Measurements from ENCODE around the gene TCF7L1. TPM values are rescaled to one million over a fixed set of nuclear protein-coding genes. Genes with fewer than 3 reads are reported as not detected.
A peak's percentile ranks its signal among the peaks of the same experiment; 100 is the strongest.

TCF7L1 gene
- total RNA-seq, 1 experiment from 2014 or later = 0.17 TPM

DNA sequence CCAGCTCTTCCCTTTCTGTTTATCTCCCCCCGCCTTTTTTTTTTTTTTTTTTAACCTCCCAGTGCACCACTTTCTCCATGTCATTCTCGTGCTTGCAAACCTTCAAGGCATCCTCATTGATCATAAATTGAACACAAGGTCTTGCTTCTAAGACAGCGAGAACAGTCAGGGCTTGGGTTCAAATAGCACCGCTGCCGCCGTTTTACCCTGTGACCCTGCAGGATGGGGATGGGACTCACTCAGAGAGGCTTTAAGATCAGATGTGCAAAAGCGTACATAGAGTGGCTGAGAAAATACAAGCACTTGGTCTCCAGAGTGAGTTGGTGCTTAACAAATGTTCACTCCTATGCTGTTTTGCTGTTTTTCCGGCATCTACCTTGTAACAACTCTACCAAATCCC, 93.6 kb downstream of the TCF7L1 start:
- no peak for DNase-seq (ENCODE audit: low spot score)

DNA sequence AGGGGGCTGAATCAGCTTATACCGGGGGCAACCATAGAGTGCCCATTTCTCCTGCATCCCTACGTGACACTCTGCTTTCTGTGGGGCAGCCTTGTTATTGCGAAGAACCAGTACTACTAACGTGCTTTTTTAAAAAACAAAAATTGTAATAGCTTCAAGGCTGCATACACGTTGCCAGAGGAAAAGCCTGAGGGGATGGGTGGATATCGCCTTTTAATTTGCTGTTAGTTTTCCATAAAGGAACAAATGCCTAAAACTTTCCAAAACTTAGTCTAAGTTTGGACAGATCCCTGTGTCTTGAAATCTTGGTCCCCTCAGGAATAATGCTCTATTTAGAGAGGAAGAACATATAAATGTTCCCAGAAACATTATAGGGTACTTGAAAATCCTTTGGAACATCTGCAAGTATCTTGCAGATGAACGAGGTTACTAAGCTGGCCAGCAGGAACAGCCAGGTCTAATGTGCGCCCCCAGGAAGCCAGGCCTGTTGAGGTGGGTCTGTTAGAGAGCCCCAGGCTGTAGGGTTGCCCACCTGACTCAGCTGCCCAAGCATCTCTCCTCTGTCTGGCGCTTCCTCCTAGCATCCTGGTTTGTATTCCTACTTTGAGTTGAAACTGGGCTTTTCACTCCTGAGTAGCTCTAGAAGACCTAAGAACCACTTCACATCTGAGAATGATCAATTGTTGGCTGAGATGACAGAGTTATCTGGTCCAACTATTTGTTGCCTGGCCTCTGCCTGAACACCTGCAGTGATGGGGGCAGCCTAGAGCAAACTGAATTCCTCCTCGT, 97.7 kb downstream of the TCF7L1 start:
- DNase-seq (ENCODE audit: low spot score) = no peak

DNA sequence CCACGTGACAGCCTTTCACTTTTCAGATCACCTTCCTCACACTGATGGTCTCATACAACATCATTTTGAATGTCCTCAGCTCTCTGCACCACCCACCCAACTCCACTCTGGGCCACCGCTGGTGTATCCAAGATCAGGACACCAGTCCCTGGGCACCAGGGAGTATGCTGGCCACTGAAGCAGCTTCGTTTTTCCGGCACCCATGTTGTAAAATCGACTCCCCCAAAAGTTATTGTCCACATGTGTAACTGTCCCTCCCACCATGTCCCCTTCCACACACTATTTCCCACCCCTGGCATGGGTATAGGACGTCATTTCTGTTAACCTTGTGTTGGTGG, 98.2 kb downstream of the TCF7L1 start:
- DNase-seq (ENCODE audit: low spot score) = no peak

DNA sequence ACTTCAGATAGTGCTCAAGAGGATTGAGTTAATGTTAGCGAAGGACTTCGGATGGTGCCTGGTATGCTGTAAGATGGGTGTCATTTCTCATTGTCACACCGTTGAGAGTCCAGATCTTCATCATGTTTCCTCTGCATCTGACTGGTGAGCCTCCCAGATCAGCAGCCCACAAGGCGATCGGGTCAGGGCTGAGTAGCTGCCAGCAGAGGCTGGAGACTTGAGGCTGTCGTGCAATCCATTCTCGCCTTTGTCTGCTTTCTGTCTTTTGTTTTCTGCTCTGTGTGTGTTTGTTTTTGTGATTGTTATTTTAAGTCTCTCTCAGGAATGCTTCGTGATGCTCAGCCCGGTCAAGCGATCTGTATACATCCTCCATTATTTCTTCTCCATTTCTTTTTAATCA, 98.8 kb downstream of the TCF7L1 start:
- DNase-seq (ENCODE audit: low spot score) = no peak

DNA sequence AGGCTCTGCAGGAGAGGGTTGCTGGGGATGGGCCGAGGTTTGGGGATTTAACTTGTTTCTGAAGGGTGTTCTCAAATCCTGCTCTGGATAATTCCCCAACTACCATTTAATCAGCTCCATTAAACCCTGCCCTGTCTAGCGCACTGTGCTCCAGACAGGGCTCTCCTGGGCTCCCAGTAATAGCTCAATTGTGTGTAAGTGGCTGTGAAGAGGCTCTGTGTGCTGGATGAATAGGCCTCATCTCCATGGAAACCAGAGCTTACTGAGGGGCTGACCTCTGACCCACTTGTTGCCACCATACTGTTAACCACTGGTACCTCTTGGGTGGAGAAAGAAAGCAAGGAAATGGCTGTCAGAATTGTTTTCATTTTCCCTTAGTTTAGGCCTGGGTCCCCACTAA, 101.7 kb downstream of the TCF7L1 start:
- no peak for DNase-seq (ENCODE audit: low spot score)

DNA sequence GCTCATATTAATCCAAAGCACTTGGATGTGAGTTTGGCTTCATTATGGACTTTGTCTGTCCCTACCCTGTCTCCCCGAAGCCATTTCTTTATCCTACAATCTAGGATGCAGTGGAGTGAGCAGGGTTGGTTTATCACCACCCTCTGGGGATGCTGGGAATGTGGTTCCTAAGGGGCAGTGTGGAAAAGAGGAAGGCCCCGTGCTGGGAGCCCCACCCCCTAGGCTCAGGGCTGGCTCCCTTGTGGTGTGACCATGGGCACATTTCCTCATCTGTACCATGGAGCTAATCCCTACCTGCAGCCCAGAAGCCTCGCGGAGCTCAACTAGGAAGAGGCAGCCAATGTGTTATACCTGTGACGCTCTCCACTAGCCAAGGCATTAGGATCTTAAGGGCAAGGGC, 102.1 kb downstream of the TCF7L1 start:
- DNase-seq (ENCODE audit: low spot score) = no peak

DNA sequence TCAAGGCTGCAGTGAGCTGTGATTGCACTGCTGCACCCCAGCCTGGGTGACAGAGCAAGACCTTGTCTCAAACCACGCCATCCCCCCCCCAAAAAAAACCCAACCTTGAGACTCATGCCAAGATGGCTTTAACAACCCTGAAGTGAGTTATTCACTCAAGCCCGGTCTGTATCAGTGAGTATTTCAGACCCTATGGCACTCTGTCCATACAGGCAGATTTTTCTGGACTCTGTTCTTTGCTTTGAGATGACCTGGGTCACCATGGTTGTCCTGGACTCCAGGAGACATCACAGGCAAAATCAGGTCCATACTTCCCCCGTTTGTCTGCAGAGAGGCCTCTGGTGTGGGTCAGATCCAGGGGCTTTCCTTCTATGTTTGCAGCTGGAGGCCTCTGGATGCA, 102.9 kb downstream of the TCF7L1 start:
- no peak for DNase-seq (ENCODE audit: low spot score)

DNA sequence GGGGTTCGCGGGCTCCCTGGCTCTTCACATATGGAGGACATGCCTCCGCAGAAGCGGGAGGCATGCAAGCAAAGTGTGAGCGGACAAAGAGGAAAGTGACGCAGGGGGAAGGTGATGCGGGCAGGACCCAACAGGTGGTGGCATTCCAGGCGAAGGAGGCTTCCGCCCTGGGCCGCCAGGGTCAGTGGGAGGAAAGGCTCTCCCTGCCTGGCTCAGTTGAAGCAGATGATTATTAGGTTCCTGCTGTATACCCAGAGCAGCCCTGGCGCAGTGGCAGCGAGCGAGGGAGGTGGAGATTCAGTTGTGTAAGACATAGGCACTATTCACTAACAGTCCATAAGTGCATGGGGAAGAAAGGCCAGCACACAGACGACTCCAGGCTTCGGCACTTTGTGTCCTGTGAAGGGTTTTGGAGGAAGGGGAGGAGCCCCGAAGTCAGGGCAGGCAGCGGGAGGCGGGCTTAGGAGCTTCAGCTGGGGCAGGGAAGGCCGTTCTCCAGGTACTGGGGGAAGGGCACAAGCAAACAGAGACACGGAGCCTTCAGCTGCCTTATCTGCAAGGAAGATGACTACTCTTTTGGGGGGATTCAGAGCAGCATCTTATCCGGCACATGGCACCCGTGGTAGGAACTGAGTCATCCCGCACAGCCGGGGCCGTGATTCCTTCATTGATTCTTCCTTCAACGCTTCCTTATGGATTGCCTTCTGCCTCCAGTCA, 104.8 kb downstream of the TCF7L1 start:
- DNase-seq (ENCODE audit: low spot score) = no peak

DNA sequence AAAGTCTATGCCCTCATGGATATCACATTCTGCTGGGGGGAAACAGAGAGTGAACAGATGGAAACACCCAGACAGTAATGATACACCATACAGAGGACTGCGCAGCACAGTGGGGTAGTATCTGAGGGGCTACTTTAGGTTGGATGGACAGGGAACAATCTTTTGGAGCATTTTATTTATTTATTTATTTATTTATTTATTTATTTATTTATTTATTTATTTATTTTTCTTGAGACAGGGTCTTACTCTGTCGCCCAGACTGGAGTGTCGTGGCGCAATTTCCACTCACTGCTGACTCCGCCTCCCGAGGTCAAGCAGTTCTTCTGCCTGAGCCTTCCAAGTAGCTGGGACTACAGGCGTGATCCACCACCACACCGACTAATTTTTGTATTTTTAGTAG, 105.4 kb downstream of the TCF7L1 start:
- DNase-seq (ENCODE audit: low spot score) = no peak

DNA sequence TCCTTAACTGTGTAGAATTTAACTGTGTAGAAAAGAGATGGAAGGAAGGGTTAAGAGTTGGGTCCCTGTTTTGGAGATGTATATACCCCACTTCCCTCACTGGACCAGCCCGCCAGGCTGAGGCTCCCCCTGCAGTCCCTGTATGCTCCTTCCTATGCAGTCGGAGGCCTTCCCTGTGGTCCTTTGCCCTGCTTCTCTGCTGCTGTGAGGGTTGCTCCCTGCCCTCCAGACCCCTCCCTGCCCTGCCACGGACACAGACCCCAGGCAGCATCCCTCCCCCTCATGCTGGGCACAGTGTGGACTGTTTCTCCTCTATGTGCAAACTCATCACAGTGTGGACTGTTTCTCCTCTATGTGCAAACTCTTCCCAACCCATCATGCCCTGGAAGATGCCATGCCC, 105.9 kb downstream of the TCF7L1 start:
- no peak for DNase-seq (ENCODE audit: low spot score)

DNA sequence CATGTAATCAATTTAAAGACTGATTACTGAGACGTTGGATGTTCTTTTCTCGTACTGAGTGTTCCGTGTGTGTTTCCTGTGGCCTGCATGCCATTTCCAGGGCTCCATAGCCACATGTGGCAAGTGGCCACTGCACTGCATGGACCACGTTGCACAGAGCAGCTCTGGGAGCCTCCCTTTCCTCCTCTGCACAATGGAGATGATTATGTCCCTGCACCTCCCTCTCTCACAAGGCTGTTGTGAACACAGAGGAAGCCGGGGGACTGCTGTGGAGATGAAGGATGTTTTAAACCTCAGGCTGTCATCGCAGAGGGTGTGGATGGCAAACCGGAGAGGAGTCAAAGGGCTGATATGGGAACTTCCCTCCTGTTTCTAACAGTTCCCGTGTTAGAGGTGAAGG, 106.9 kb downstream of the TCF7L1 start:
- DNase-seq (ENCODE audit: low spot score) = no peak

DNA sequence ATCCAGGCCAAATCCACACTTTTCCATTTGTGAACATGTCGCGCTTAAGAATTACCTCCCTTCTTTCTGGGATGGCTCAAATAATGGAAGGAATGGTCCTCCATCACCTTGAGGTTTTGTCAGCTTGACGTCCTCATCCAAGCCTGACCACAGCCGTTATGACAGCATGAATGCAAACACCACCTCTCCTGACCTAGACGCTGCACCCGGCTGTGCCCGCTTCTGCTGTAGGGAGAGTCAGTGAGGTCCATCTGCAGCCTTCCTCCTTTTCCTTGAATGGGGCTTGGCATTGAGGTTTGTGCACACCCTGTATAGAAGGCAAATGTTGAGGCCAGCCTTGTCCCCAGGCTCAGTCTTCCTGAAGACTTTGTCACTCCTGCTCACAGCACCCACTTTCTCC, 109.1 kb downstream of the TCF7L1 start:
- no peak for DNase-seq (ENCODE audit: low spot score)

DNA sequence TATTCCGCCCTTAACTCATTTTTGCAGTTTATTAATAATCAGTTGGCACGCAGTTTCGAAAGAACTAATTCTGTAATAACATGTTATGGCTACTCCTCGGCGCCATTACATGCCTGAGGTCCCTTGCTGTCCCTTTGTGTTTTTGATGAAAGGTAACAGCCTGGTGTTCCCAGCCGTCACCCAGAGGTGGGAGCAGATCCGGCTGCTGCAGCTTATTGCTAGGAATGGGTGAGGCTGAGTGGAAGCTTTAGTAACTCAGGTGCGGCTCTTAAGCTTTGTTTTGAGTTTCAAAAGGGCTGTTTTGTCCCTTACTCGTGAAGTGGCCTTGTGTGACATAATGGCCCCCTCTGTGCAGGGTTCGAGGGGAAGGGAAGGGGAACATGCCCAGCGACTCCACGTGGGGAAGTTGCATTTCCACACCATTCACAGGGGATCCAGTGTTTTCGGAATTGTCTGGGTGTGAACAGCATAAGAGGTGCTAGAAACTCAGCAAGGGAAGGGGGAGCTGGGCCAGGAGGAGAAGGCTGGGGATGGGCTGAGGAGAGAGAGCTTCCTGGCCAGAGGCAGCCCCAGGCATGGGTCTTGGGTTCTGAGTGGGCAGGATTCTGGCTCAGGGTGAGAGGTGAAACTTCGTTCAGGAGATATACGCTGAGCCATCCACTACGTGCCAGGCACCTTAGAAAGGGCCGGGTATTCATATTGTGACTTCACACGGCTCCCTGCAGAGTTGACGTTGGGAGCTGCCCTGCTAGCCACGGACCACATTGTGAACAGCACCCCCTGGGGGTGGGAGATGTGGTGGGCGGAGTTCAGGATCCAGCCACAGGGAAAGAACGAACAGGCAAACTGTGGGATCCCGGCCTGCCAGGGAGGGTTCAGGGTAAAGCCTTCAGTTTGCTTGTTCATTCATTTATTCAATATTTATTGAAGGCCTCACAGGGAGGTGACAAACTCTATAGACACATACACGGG, 110.2 kb downstream of the TCF7L1 start:
- peak; percentile 57 for DNase-seq (ENCODE audit: low spot score)

DNA sequence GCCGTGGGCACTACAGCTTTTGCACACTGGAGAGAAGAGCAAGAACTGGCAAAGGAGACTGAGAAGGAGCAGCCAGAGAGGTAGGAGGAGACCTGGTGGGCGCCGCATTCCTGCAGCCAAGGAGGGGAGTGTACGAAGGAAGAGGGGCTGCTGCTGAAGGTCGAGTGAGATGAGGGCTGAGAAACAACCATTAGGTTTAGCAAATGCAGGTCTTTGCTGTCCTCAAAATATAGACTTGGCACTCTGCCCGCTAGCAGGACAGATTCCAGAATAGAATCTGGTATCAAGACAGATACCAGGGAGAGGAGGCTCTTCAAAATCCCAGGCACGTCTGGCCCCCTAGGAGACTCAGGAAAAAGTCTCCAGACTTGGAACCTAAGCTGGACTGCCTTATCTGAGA, 111.6 kb downstream of the TCF7L1 start:
- no peak for DNase-seq (ENCODE audit: low spot score)

DNA sequence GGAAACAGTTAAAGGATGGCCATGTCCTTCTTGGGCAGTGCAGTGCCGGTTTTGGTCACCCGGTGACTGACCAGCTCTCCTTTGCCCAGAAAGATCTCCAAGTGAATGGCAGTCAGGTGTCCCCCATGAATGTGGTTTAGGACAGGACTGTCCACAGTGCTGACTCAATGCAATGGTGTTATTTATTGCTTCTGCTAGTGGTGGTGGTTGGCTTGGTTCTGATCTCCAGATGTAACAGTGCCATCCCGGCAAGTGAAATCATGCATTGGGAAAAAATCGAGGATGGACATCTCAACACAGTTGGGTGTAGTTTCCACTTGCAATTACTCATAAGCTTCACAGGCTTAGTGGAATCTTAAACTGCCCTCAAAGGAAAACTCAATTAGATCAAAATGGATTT, 112.7 kb downstream of the TCF7L1 start:
- DNase-seq (ENCODE audit: low spot score) = no peak

DNA sequence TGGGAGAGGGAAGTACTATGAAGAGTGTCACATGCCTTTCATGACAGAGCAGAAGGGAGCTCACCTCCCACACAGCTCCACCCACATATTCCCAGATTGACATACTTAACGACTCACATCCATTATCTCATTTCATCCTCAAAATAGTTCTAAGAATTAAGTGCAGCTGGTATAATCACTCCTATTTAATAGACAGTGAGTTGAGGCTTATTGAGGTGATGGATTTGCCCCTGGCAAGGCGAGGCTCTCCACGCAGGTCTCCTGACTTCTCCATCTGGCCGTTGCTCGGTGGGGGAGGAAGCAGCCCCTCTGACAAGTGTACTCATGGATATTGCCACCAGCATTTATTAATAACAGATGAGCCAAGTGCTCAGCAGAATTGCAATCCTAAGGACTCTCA, 113.2 kb downstream of the TCF7L1 start:
- DNase-seq (ENCODE audit: low spot score) = no peak

DNA sequence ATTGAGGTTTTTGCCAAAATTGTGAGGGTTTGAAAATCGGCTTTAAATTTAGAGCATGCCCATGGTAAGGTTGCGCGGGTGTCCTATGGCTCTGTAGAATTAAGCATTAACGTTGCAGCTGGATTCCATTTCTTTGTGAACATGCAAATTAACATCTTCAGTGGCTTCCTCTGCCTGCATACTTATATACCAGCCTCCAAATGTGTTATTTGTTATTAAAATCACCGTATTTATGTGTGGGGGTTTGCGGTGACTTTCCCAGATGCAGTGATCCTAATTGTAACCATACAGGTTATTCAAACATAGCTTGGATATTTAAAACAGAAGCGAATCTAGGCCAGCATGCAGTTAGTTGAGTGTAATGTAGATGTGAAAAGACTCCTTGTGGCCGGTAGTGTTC, 114.4 kb downstream of the TCF7L1 start:
- no peak for DNase-seq (ENCODE audit: low spot score)

DNA sequence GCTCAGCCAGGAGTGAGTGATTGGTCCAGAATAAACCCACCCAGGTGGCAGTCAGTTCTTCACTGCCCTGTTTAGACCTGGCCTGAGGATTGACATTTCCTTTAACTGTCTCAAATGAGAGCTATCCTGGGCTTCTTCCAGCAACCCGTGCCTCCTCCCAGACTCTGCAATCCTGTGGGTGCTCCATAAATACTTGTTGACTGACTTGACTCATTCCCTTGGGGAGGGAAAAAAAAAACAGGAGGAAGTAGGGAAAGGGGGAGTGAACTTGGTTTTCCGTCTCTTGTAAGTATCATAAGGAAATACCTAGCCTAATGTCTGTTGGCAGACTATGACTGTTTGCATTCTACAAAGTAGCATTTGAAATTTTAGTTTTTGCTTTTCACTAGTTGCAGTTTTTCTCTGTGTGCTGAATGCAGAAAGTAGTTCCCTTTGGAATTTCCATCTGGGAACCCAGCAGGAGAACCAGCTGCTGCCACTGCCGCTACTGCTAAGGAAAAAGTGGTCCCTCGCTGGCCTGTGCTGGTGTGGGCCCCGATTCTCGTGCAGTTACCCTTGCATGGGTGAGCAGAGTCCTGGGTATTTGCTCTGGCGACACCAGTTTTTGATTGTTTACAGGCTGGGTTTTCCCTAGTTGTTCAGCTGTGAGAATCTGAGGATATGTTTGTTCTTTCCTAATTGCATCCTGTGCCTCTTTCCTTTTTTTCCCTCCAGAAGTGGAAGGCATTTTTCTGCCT, 115.7 kb downstream of the TCF7L1 start:
- DNase-seq (ENCODE audit: low spot score) = peak; percentile 84

DNA sequence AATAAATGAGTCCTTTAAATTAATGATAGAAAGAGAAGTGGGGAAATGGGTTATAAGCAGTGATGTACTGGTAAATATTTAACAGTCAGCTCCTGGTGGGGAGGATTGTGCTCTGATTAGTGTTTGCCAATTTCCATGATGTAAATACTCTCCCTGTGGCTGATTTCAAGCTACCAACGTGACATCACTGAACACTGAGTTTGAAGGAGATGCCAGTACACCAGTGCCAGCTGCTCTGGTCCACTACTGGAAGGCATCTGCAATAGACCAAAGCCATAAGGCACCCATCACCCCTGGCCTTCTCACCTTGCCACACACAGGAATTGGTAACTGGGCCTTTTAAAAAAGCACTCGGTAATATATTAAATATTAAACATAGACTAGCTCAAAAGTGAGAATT, 116.9 kb downstream of the TCF7L1 start:
- peak; percentile 28 for DNase-seq (ENCODE audit: low spot score)

DNA sequence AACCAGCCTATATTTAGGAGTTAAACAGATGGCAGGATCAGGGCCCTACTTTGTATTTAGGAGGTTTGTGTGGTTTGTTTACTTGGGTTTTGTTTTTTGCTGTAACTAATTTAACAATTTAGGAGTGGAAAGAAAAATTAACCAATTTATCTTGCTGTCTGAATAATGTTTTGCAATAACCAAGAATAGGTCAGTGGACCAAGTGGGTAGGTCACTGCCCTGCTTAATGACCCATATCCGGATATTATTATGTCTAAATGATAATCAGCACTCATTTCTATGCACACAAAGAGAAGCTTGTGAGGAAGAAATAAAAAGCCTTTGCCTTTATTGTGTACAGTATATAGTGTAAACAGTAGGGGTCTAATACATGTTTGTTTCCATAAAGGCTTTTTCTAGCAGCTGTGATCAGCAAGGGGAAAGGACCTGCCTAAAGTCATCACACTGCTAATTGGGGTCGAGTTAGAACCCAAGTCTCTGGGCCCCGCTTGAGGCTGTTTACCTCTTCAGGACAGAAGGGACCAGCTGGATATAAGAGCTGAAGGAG, 118.0 kb downstream of the TCF7L1 start:
- DNase-seq (ENCODE audit: low spot score) = no peak

DNA sequence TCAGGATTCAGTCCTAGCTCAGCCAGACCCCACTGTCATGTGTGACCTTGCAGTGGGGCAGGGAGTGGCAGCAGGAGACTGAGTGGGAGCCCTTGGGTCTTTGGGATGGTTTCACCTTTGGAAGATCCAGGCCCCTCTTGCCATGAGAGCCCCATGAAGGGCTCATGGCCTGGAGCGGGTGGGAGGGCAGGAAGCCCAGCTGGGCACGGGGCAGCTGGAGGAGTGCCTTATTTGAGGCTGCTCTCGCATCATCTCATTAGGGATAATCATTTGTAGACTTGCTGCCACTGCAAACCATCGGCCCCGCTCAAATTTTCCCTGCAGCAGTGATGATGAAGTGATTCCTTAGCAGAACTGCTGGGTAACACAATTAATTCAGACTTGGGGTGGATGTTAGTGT, 120.7 kb downstream of the TCF7L1 start:
- no peak for DNase-seq (ENCODE audit: low spot score)

Data from H4 (cell line).